Fibroblast of pulmonary artery (primary cell): ENCODE data around the gene SRGAP1.
"Not testable (repeated sequence)": the region's sequence is repeated elsewhere in the genome, so short reads cannot be mapped to it uniquely, and the experiment has no call there.

Source experiments
- DNase-seq: peaks from one replicate; pipeline ENCODE4 v3.0.0-alpha.2; 2010; ENCODE audit warnings: low read depth
- H3K4me3 ChIP-seq: replicated peaks from 2 replicates; pipeline ENCODE4 v1.5.1; 2011; ENCODE audit warnings: low read depth, mild to moderate bottlenecking, control low read depth, low read length, moderate library complexity
- CTCF ChIP-seq: IDR thresholded peaks from 2 replicates; pipeline ENCODE4 v1.5.1; 2011; ENCODE audit warnings: mild to moderate bottlenecking, control low read depth, low read length, inconsistent platforms; ENCODE audit errors: missing control alignments

The SRGAP1 gene

GRCh38 chr12:63857771-63858670, 13.5 kb downstream of the SRGAP1 start:
- no peak for TF ChIP-seq CTCF
- DNase-seq = peak; percentile 27

GRCh38 chr12:63859880-63860279, 15.4 kb downstream of the SRGAP1 start:
- not testable (repeated sequence) for DNase-seq

More at GRCh38 chr12:63857771-63858670, 13.5 kb downstream of the SRGAP1 start:
- no peak overlapping the region for H3K4me3 ChIP-seq

GRCh38 chr12:63862187-63862968, 17.9 kb downstream of the SRGAP1 start:
- peak; percentile 37 for DNase-seq
- H3K4me3 ChIP-seq = no peak overlapping the region
- TF ChIP-seq CTCF = no peak

More at GRCh38 chr12:63859880-63860279, 15.4 kb downstream of the SRGAP1 start:
- not testable (repeated sequence) for H3K4me3 ChIP-seq

- no peak for DNase-seq
- no peak for TF ChIP-seq CTCF
- no peak overlapping the region for H3K4me3 ChIP-seq
Measured at GRCh38 chr12:63862969-63863230, 18.4 kb downstream of the SRGAP1 start.

GRCh38 chr12:63863658-63864453, 19.4 kb downstream of the SRGAP1 start:
- H3K4me3 ChIP-seq = no peak overlapping the region
- no peak for TF ChIP-seq CTCF
- DNase-seq = no peak

- DNase-seq = no peak
- H3K4me3 ChIP-seq = no peak overlapping the region
- TF ChIP-seq CTCF = no peak
Measured at GRCh38 chr12:63864454-63864706, 19.9 kb downstream of the SRGAP1 start.

GRCh38 chr12:63865448-63865847, 20.9 kb downstream of the SRGAP1 start:
- DNase-seq = no peak
- no peak for TF ChIP-seq CTCF
- H3K4me3 ChIP-seq = no peak overlapping the region
